B cell (primary cell): ENCODE results near the gene TOM1L2. TPM values are rescaled to one million over a fixed set of nuclear protein-coding genes. Genes with fewer than 3 reads are reported as not detected.

Experiments
- ATAC-seq: fragments of 200-7000 bp; cut with Tn5 transposase; one replicate; pipeline ENCODE4 v1.10.0; 2021; ENCODE audit warnings: low read depth, mild to moderate bottlenecking, moderate number of reproducible peaks, moderate library complexity
- CTCF ChIA-PET: fragments of 350-600 bp; sonication (Branson Sonifier 250); formaldehyde crosslinking; loops from one replicate; lab custom pipeline; 2021; ENCODE audit warnings: antibody characterized with exemption, inconsistent platforms; lab: Charles Lee
- POLR2A ChIA-PET: fragments of 350-600 bp; sonication (Branson Sonifier 250); formaldehyde crosslinking; loops from one replicate; lab custom pipeline; 2021; ENCODE audit warnings: antibody characterized with exemption; lab: Charles Lee
- DNase-seq: peaks from one replicate; pipeline ENCODE4 v3.0.0; 2013
- H2AFZ ChIP-seq: 2 replicates; pipeline ENCODE4 v1.6.1; 2012; ENCODE audit warnings: mild to moderate bottlenecking, low read depth, low read length; ENCODE audit not compliant: insufficient read depth, poor library complexity, severe bottlenecking
- H3K27ac ChIP-seq, 2 donors: 1 replicate in 1 of 2; 2 replicates in 1 of 2; pipeline ENCODE4 v1.5.1; 2012 to 2013; ENCODE audit warnings: low read length in 2 of 2, mild to moderate bottlenecking in 2 of 2, moderate library complexity in 1 of 2
- H3K27me3 ChIP-seq, 4 experiments: fragments of 200-600 bp in 1 of 4; sonication (generic) in 1 of 4; replicated peaks in 1 of 4; 1 replicate in 2 of 4; 2 replicates in 2 of 4; pipeline versions ENCODE4 v1.6.1 to v1.7.0; 2013 to 2016; ENCODE audit warnings: low read length in 3 of 4, mild to moderate bottlenecking in 2 of 4, mixed read lengths in 1 of 4, moderate library complexity in 1 of 4; ENCODE audit not compliant: insufficient read depth in 4 of 4, control insufficient read depth in 3 of 4; ENCODE audit errors: control extremely low read depth in 1 of 4
- H3K36me3 ChIP-seq, 2 experiments: replicated peaks in 1 of 2; 1 replicate in 1 of 2; 2 replicates in 1 of 2; pipeline versions ENCODE4 v1.6.1 to v1.7.1; 2013; ENCODE audit warnings: low read length in 1 of 2; ENCODE audit not compliant: insufficient read depth in 2 of 2, control insufficient read depth in 1 of 2; ENCODE audit errors: control extremely low read depth in 1 of 2, extremely low read depth in 1 of 2
- H3K4me1 ChIP-seq, 2 donors: fragments of 200-600 bp in 1 of 2; sonication (generic) in 1 of 2; 1 replicate in 1 of 2; 2 replicates in 1 of 2; pipeline versions ENCODE4 v1.5.1 to v1.6.1; 2013 to 2017; ENCODE audit warnings: low read length in 2 of 2; ENCODE audit not compliant: control insufficient read depth in 2 of 2, insufficient read depth in 2 of 2
- H3K4me2 ChIP-seq: replicated peaks from 2 replicates; pipeline ENCODE3; 2012; ENCODE audit warnings: mild to moderate bottlenecking, low read depth, low read length; ENCODE audit not compliant: poor library complexity, severe bottlenecking
- H3K4me3 ChIP-seq, 5 experiments: fragments of 200-600 bp in 1 of 5; sonication (generic) in 1 of 5; 1 replicate in 3 of 5; 2 replicates in 2 of 5; pipeline versions ENCODE4 v1.5.1 to v1.7.0; 2011 to 2016; ENCODE audit warnings: low read length in 4 of 5, mild to moderate bottlenecking in 4 of 5, low read depth in 2 of 5, control low read depth in 1 of 5, moderate library complexity in 1 of 5; ENCODE audit not compliant: insufficient read depth in 1 of 5; ENCODE audit errors: control extremely low read depth in 1 of 5, extremely low read depth in 1 of 5
- H3K79me2 ChIP-seq: fragments of 200-600 bp; sonication (generic); one replicate; pipeline ENCODE4 v1.6.0; 2016; ENCODE audit warnings: low read length; ENCODE audit not compliant: control insufficient read depth, insufficient read depth
- H3K9ac ChIP-seq: fragments of 200-600 bp; sonication (generic); 2 replicates; pipeline ENCODE4 v1.6.1; 2017; ENCODE audit warnings: mild to moderate bottlenecking, low read length, moderate library complexity
- H3K9me3 ChIP-seq, 3 donors: one replicate each; pipeline versions ENCODE4 v1.6.1 to v1.7.1; 2013; ENCODE audit warnings: low read length in 2 of 3; ENCODE audit not compliant: control insufficient read depth in 2 of 3, insufficient read depth in 1 of 3; ENCODE audit errors: control extremely low read depth in 1 of 3
- H4K20me1 ChIP-seq: 2 replicates; pipeline ENCODE4 v1.6.0; 2012; ENCODE audit warnings: mild to moderate bottlenecking, low read length; ENCODE audit not compliant: insufficient read depth, control insufficient read depth, poor library complexity, severe bottlenecking
- H3K27ac Mint-ChIP-seq: one replicate; pipeline ENCODE4 v1.8.0; 2021; ENCODE audit warnings: mixed read lengths
- H3K27me3 Mint-ChIP-seq: one replicate; pipeline ENCODE4 v1.8.0; 2021; ENCODE audit warnings: mixed read lengths
- H3K4me1 Mint-ChIP-seq: one replicate; pipeline ENCODE4 v1.8.0; 2021; ENCODE audit warnings: mixed read lengths
- H3K4me3 Mint-ChIP-seq: one replicate; pipeline ENCODE4 v1.8.0; 2021; ENCODE audit warnings: mixed read lengths
- H3K9me3 Mint-ChIP-seq: one replicate; pipeline ENCODE4 v1.8.0; 2022; ENCODE audit warnings: mixed read lengths; ENCODE audit not compliant: insufficient read depth
- EZH2 ChIP-seq: IDR thresholded peaks from 2 replicates; pipeline ENCODE4 v1.6.1; 2012; ENCODE audit warnings: borderline replicate concordance, low read depth, mild to moderate bottlenecking, moderate library complexity, low read length; ENCODE audit not compliant: insufficient read depth, poor library complexity, severe bottlenecking
- WGBS: methylation state at CpG from one replicate; pipeline ENCODE4 v1.1.5; 2013; ENCODE audit warnings: missing lambda C conversion rate; ENCODE audit not compliant: insufficient coverage; 5-methylcytosine and 5-hydroxymethylcytosine counted together
- intact Hi-C: fragments of 100-400 bp; cut with micrococcal nuclease; formaldehyde crosslinking; loops from one replicate; pipeline ENCODE4 v1.10.0; 2022
- polyA plus RNA-seq: library from polyadenylated mRNA; depleted of rRNA; stranded (reverse); fragments of >200 nt; gene quantifications from 2 replicates; pipeline ENCODE4 v1.2.3, GENCODE V29; 2012
- total RNA-seq, 2 donors: library from RNA; stranded (reverse); fragments of 120-200 nt in 1 of 2; gene quantifications; 1 replicate in 1 of 2; 2 replicates in 1 of 2; pipeline versions ENCODE4 v1.2.3 to v1.2.4, GENCODE V29; 2013 to 2022
- TF ChIP-seq, protein P1 (sequence below): fragments of 200-600 bp; IDR thresholded peaks from one replicate; pipeline ENCODE4 v1.8.0; 2022; ENCODE audit warnings: antibody characterized with exemption, mild to moderate bottlenecking

The TOM1L2 gene
- total and polyA plus RNA-seq, 2 donors (not counting 1 experiment from before 2014, with no cell fraction given) = 25.1 to 29.7 TPM

DNA sequence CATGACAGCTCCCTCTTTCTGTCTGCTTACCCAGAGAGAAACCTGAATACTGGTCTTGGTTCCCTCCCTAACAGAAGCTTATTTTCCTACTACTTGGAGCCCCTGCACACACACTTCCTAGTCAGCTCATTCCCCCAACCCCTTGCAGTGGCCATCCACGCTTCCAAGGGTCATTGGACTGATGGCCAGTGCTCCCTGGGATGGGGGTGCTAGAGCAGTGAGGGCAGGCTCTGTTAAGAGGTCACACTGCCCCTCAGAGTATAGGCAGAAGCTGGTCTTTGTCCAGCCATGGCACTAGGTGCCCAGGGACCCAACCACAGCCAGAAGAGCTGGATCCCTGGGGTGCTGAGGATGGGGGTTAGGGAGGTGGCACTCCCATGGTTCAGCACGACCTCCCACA, 13.0 kb upstream of the TOM1L2 start:
- CTCF ChIA-PET = no interaction called here
- no peak for TF ChIP-seq EZH2
- TF ChIP-seq, protein P1, sequence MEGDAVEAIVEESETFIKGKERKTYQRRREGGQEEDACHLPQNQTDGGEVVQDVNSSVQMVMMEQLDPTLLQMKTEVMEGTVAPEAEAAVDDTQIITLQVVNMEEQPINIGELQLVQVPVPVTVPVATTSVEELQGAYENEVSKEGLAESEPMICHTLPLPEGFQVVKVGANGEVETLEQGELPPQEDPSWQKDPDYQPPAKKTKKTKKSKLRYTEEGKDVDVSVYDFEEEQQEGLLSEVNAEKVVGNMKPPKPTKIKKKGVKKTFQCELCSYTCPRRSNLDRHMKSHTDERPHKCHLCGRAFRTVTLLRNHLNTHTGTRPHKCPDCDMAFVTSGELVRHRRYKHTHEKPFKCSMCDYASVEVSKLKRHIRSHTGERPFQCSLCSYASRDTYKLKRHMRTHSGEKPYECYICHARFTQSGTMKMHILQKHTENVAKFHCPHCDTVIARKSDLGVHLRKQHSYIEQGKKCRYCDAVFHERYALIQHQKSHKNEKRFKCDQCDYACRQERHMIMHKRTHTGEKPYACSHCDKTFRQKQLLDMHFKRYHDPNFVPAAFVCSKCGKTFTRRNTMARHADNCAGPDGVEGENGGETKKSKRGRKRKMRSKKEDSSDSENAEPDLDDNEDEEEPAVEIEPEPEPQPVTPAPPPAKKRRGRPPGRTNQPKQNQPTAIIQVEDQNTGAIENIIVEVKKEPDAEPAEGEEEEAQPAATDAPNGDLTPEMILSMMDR = no peak
- ATAC-seq (no peak), DNase-seq (no peak)
- Histone ChIP-seq H3K4me2 (no peak overlapping the region), H3K36me3 (no peaks in the 10 kb centered on the region), H3K79me2 (no peaks in the 10 kb centered on the region), H3K9me3 (peaks cover 0 to 5% (median 0%) of the 10 kb centered on the region in 3 donors), H3K27ac (no peak overlapping the region), H3K4me3 (no peak overlapping the region), H3K27me3 (no peaks in the 10 kb centered on the region), H3K4me1 (no peaks in the 10 kb centered on the region), H4K20me1 (no peaks in the 10 kb centered on the region), H3K9ac (no peak overlapping the region), H2AFZ (no peak overlapping the region)
- Mint-ChIP-seq H3K27me3 (no peaks in the 10 kb centered on the region), H3K27ac (no peak overlapping the region), H3K9me3 (no peaks in the 10 kb centered on the region), H3K4me3 (no peak overlapping the region), H3K4me1 (no peaks in the 10 kb centered on the region)
- POLR2A ChIA-PET = no interaction called here
- intact Hi-C loops = no loop called here
- WGBS = 100% methylated on average over 1 of the region's 2 CpGs

DNA sequence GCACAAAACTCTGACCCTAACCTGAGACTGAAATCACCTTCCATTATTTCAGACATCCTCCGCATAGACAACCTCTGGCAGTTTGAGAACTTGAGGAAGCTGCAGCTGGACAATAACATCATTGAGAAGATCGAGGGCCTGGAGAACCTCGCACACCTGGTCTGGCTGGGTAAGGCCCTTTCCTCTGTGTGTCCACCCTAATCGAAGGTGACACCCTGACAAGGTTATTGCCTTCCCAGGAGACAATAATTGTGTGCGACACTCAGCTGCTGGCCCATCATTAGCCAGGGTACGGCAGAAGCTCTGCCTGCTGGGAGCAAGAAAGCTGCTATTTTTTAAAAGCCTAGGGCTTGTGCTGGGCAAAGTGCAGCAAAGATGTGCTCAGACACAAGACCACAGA, 11.6 kb upstream of the TOM1L2 start:
- H3K27me3 Mint-ChIP-seq = no peaks in the 10 kb centered on the region
- H2AFZ ChIP-seq = no peak overlapping the region
- no peak for DNase-seq
- no peaks in the 10 kb centered on the region for H4K20me1 ChIP-seq
- no peaks in the 10 kb centered on the region for H3K9me3 Mint-ChIP-seq
- 95% methylated on average over 6 of the region's 6 CpGs for WGBS
- H3K79me2 ChIP-seq = no peaks in the 10 kb centered on the region
- H3K36me3 ChIP-seq = no peaks in the 10 kb centered on the region
- no peak overlapping the region for H3K4me2 ChIP-seq
- no peaks in the 10 kb centered on the region for H3K4me1 ChIP-seq
- POLR2A ChIA-PET = no interaction called here
- H3K4me3 ChIP-seq = no peak overlapping the region
- H3K27ac Mint-ChIP-seq = no peak overlapping the region
- TF ChIP-seq, protein P1 = no peak
- ATAC-seq = no peak
- no peak overlapping the region for H3K27ac ChIP-seq
- H3K4me3 Mint-ChIP-seq = no peak overlapping the region
- H3K4me1 Mint-ChIP-seq = peaks cover 3% of the 10 kb centered on the region
- peaks cover 0 to 8% (median 0%) of the 10 kb centered on the region in 3 donors for H3K9me3 ChIP-seq
- no peaks in the 10 kb centered on the region for H3K27me3 ChIP-seq
- H3K9ac ChIP-seq = no peak overlapping the region
- CTCF ChIA-PET = no interaction called here
- intact Hi-C loops = no loop called here
